DOHH2 (cell line): Measurements from ENCODE around the gene PITPNC1.

Experiments
- H3F3A ChIP-seq: fragments of 200-600 bp; sonication (generic), shearing (Covaris generic); 2 replicates; pipeline ENCODE4 v1.6.0; 2016; ENCODE audit warnings: antibody characterized with exemption, mild to moderate bottlenecking; ENCODE audit not compliant: control insufficient read depth, insufficient read depth
- H3K27ac ChIP-seq: fragments of 200-600 bp; sonication (generic); 2 replicates; pipeline ENCODE4 v1.5.1; 2014; ENCODE audit warnings: low read depth, mild to moderate bottlenecking, low read length, moderate library complexity
- H3K27me3 ChIP-seq: fragments of 200-600 bp; sonication (generic); 2 replicates; pipeline ENCODE4 v1.6.1; 2014; ENCODE audit warnings: mild to moderate bottlenecking, low read length, mixed read lengths; ENCODE audit not compliant: control insufficient read depth
- H3K36me3 ChIP-seq: fragments of 200-600 bp; sonication (generic); 2 replicates; pipeline ENCODE4 v1.6.1; 2014; ENCODE audit warnings: mild to moderate bottlenecking, low read length, moderate library complexity, mixed read lengths; ENCODE audit not compliant: control insufficient read depth
- H3K4me1 ChIP-seq: fragments of 200-600 bp; sonication (generic); 2 replicates; pipeline ENCODE4 v1.6.1; 2014; ENCODE audit warnings: mild to moderate bottlenecking, low read length, mixed read lengths; ENCODE audit not compliant: control insufficient read depth
- H3K4me2 ChIP-seq: fragments of 200-600 bp; sonication (generic); 2 replicates; pipeline ENCODE4 v1.6.0; 2014; ENCODE audit warnings: mild to moderate bottlenecking, low read length, moderate library complexity
- H3K4me3 ChIP-seq: fragments of 200-600 bp; sonication (generic); 2 replicates; pipeline ENCODE4 v1.5.1; 2014; ENCODE audit warnings: mild to moderate bottlenecking, low read length, mixed read lengths
- H3K79me2 ChIP-seq: fragments of 200-600 bp; sonication (generic); 2 replicates; pipeline ENCODE4 v1.6.1; 2014; ENCODE audit warnings: mild to moderate bottlenecking, low read length, mixed read lengths; ENCODE audit not compliant: control insufficient read depth
- H3K9me2 ChIP-seq: fragments of 200-600 bp; sonication (generic); replicated peaks from 2 replicates; pipeline ENCODE4 v1.6.1; 2014; ENCODE audit warnings: mild to moderate bottlenecking, low read length, mixed read lengths; ENCODE audit not compliant: control insufficient read depth
- H3K9me3 ChIP-seq: fragments of 200-600 bp; sonication (generic); 2 replicates; pipeline ENCODE4 v1.6.1; 2014; ENCODE audit warnings: antibody characterized with exemption, low read length, mixed read lengths; ENCODE audit not compliant: control insufficient read depth, insufficient read depth
- H4K20me1 ChIP-seq: fragments of 200-600 bp; sonication (generic); 2 replicates; pipeline ENCODE4 v1.6.0; 2014; ENCODE audit warnings: low read depth, mild to moderate bottlenecking, antibody characterized with exemption, low read length, moderate library complexity; ENCODE audit not compliant: control insufficient read depth, insufficient read depth
- EZH2phosphoT487 ChIP-seq: fragments of 200-600 bp; sonication (generic); IDR thresholded peaks from 2 replicates; pipeline ENCODE4 v1.6.1; 2017; ENCODE audit warnings: borderline replicate concordance, mild to moderate bottlenecking, antibody characterized with exemption, low read length, moderate library complexity, mixed read lengths
- TF ChIP-seq, protein P1 (sequence below): fragments of 200-600 bp; sonication (generic); IDR thresholded peaks from one replicate; pipeline ENCODE4 v1.5.1; 2014; ENCODE audit warnings: antibody characterized with exemption, mild to moderate bottlenecking, low read depth, low read length; ENCODE audit not compliant: poor library complexity, severe bottlenecking

The PITPNC1 gene

DNA sequence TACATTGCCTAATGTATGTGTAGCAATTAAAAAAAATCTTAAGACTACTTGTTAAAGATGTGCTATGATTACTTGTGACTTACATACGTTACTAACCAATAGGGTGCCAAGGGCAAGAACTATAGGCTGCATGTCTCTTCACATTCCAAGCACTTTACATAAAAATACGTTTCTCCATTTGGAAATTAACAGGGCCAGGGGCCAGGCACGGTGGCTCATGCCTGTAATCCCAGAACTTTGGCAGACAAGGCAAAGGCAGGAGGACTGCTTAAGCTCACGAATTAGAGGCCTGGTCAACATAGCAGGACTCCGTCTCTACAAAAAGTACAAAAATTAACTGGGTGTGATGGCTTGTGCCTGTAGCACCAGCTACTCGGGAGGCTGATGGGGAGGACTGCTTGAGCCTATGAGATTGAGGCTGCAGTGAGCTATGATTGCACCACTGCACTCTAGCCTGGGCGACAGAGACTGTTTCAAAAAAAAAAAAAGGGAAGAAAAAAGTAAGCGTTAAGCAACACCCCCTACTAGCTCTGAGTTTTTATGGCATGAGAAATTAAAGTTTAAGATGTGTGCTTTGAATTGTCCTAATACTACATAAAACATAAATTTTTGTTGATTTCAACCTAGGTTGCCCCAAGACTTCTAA, 23.0 kb upstream of the PITPNC1 start:
- Histone ChIP-seq H4K20me1 (no peaks in the 10 kb centered on the region; the same call in 1 of the 2 replicates), H3F3A (no peaks in the 10 kb centered on the region), H3K9me3 (no peaks in the 10 kb centered on the region), H3K4me1 (peaks cover 6% of the 10 kb centered on the region), H3K9me2 (no peaks in the 10 kb centered on the region), H3K4me3 (no peak overlapping the region), H3K4me2 (no peak overlapping the region), H3K79me2 (peaks cover 59% of the 10 kb centered on the region), H3K36me3 (peaks cover 85% of the 10 kb centered on the region), H3K27me3 (no peaks in the 10 kb centered on the region), H3K27ac (no peak overlapping the region)
- TF ChIP-seq EZH2phosphoT487 = no peak
- TF ChIP-seq, protein P1, sequence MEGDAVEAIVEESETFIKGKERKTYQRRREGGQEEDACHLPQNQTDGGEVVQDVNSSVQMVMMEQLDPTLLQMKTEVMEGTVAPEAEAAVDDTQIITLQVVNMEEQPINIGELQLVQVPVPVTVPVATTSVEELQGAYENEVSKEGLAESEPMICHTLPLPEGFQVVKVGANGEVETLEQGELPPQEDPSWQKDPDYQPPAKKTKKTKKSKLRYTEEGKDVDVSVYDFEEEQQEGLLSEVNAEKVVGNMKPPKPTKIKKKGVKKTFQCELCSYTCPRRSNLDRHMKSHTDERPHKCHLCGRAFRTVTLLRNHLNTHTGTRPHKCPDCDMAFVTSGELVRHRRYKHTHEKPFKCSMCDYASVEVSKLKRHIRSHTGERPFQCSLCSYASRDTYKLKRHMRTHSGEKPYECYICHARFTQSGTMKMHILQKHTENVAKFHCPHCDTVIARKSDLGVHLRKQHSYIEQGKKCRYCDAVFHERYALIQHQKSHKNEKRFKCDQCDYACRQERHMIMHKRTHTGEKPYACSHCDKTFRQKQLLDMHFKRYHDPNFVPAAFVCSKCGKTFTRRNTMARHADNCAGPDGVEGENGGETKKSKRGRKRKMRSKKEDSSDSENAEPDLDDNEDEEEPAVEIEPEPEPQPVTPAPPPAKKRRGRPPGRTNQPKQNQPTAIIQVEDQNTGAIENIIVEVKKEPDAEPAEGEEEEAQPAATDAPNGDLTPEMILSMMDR = no peak

DNA sequence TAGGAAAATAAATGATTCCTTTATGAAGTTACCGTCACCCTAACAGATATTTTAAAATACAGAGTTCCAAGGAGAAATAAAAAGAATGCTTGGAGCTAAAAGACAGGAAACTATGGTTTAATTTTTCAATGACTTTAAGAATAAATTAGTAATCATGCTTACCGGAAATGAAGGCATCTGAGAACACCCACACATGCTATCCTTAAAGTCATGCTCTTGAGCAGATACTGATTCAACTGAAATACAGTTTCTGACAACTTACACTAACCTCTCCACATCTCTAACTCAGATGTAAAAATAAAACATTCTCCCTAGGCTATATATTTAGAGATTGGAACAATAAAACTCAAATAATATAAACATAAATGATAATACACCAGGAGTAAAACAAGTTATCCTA, 18.5 kb upstream of the PITPNC1 start:
- Histone ChIP-seq H4K20me1 (peaks cover 12% of the 10 kb centered on the region), H3K27me3 (no peaks in the 10 kb centered on the region), H3K27ac (no peak overlapping the region), H3F3A (peaks cover 14% of the 10 kb centered on the region), H3K9me2 (no peaks in the 10 kb centered on the region), H3K9me3 (no peaks in the 10 kb centered on the region), H3K4me3 (no peak overlapping the region), H3K79me2 (peaks cover 90% of the 10 kb centered on the region), H3K4me1 (peaks cover 41% of the 10 kb centered on the region), H3K4me2 (no peak overlapping the region), H3K36me3 (peaks cover 86% of the 10 kb centered on the region)
- TF ChIP-seq EZH2phosphoT487 = no peak
- TF ChIP-seq, protein P1 = no peak

DNA sequence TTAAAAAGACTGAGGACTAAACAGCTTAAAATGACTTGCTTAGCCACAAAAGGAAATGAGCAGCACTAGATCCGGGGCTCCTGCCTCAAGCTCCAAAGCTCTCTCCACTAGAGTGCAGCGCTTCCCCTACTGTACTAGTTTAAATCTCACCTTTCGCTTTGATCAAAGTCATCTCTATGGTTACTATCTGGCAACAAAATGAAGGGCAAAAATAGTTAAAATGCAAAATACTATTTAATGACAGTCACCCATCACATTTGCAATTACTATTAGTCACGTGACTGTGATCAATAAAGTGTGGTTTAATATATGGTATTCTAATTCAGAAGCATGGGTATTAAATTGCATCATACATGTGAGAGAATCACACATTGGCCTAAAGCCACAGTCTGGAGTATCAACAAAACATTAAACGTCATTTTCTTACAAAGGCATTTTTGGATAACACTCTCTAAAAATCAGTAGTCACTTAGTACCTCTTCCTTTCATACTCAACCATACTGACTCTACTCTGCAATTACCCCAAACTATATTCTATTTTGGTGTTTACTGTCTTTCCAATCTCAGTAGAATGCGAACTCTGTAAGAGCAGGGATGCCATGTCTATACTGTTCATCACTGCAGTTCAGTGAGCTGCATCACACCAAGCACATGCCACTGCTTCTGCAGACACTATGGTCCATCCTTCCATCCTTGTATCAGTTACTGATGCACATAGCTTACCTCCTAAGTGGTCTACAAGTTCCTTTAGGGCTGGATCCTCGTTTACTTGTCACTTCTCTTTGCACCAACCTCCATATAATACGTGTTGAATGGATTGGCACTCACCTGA, 16.9 kb upstream of the PITPNC1 start:
- H3K4me3 ChIP-seq = peak overlapping the region; percentile 17
- peaks cover 19% of the 10 kb centered on the region for H4K20me1 ChIP-seq
- no peaks in the 10 kb centered on the region for H3K9me3 ChIP-seq
- H3K27me3 ChIP-seq = no peaks in the 10 kb centered on the region
- H3K27ac ChIP-seq = no peak overlapping the region; the same call in 1 of the 2 replicates
- peaks cover 14% of the 10 kb centered on the region for H3F3A ChIP-seq
- TF ChIP-seq, protein P1 = peak; percentile 76
- TF ChIP-seq EZH2phosphoT487 = no peak
- no peaks in the 10 kb centered on the region for H3K9me2 ChIP-seq
- peaks cover 84% of the 10 kb centered on the region for H3K36me3 ChIP-seq
- peaks cover 56% of the 10 kb centered on the region for H3K4me1 ChIP-seq
- peak overlapping the region; percentile 45 for H3K4me2 ChIP-seq
- peaks cover 96% of the 10 kb centered on the region for H3K79me2 ChIP-seq
